ENCODE measurements around the gene BOD1.

DNA sequence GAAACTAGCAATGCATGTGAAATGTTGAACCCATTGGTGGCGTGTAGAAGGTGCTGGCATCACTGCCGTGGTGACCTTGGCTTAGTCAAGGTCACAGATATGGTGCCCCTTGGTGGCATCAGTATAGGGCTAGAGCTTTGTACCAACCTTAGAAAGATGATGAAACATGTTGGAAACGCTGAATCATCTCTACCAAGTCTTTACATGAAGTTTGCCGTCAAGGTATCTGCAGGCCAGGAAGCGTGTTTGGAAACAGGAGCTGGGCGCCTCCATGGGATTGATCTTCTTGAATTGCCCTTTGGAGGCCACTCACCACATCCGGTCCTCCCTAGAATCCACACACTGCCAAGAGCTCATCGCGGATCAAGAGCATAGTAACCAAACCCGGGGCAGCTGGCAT is 16.9 kb upstream of the BOD1 start:
- TF ChIP-seq EZH2phosphoT487 (IDR thresholded peaks at IDR 0.05; ENCODE audit: borderline replicate concordance) = no peak
- TF ChIP-seq, protein P1, sequence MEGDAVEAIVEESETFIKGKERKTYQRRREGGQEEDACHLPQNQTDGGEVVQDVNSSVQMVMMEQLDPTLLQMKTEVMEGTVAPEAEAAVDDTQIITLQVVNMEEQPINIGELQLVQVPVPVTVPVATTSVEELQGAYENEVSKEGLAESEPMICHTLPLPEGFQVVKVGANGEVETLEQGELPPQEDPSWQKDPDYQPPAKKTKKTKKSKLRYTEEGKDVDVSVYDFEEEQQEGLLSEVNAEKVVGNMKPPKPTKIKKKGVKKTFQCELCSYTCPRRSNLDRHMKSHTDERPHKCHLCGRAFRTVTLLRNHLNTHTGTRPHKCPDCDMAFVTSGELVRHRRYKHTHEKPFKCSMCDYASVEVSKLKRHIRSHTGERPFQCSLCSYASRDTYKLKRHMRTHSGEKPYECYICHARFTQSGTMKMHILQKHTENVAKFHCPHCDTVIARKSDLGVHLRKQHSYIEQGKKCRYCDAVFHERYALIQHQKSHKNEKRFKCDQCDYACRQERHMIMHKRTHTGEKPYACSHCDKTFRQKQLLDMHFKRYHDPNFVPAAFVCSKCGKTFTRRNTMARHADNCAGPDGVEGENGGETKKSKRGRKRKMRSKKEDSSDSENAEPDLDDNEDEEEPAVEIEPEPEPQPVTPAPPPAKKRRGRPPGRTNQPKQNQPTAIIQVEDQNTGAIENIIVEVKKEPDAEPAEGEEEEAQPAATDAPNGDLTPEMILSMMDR (conservative IDR thresholded peaks at IDR 0.05; ENCODE audit: low read length) = no peak
